ENCODE measurements around the gene PTTG1IP. TPM values are rescaled to one million over a fixed set of nuclear protein-coding genes. Genes with fewer than 3 reads are reported as not detected.
A peak's percentile ranks its signal among the peaks of the same experiment; 100 is the strongest.

Gene PTTG1IP
- total and polyA plus RNA-seq, 2 of the 13 experiments (the other 11 are each of a cell fraction or from before 2014, with no cell fraction given), result 161 to 700 TPM

DNA sequence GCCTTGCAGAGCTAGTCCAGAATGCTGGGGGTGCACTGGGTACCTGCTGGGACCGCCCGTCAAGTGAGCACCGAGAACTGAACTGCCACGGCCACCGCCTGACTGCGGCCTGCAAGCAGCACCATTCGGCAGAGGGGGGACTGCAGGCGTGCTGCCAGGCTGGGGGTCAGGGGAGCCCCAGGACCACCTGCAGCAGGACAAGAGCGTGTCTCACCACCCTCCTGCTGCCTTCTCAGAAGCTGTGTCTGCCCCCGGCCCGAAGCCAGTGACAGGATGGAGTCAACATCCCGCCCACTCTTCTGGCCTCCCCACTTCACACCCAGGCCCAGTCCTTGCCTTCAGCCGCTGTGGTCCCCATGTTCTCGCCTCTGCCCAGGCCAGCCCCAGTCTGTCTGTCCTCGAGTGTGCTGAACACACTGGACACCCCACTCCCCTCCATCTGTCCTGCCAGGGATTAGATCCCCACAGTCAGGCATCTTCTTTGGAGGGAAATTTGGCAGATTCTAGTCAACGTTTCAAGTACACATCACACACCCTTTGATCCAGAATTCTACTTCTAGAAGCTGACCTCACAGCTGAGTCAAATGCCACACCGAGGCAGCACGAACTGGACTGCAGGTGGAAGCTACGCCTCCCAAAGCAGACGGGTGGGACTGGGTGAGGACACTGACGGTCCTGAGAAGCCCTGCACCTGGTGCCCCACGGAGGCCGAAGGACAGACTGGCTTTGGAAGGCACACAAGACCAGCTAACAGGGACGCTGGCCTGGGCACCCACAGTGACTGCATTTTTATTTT, 26.0 kb downstream of the PTTG1IP start (continued):
- TF ChIP-seq, protein P1, sequence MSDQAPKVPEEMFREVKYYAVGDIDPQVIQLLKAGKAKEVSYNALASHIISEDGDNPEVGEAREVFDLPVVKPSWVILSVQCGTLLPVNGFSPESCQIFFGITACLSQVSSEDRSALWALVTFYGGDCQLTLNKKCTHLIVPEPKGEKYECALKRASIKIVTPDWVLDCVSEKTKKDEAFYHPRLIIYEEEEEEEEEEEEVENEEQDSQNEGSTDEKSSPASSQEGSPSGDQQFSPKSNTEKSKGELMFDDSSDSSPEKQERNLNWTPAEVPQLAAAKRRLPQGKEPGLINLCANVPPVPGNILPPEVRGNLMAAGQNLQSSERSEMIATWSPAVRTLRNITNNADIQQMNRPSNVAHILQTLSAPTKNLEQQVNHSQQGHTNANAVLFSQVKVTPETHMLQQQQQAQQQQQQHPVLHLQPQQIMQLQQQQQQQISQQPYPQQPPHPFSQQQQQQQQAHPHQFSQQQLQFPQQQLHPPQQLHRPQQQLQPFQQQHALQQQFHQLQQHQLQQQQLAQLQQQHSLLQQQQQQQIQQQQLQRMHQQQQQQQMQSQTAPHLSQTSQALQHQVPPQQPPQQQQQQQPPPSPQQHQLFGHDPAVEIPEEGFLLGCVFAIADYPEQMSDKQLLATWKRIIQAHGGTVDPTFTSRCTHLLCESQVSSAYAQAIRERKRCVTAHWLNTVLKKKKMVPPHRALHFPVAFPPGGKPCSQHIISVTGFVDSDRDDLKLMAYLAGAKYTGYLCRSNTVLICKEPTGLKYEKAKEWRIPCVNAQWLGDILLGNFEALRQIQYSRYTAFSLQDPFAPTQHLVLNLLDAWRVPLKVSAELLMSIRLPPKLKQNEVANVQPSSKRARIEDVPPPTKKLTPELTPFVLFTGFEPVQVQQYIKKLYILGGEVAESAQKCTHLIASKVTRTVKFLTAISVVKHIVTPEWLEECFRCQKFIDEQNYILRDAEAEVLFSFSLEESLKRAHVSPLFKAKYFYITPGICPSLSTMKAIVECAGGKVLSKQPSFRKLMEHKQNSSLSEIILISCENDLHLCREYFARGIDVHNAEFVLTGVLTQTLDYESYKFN (CRISPR knock-in tag; conservative IDR thresholded peaks at IDR 0.05), result no peak
- TF ChIP-seq ZNF589 (CRISPR knock-in tag; conservative IDR thresholded peaks at IDR 0.05), result no peak

DNA sequence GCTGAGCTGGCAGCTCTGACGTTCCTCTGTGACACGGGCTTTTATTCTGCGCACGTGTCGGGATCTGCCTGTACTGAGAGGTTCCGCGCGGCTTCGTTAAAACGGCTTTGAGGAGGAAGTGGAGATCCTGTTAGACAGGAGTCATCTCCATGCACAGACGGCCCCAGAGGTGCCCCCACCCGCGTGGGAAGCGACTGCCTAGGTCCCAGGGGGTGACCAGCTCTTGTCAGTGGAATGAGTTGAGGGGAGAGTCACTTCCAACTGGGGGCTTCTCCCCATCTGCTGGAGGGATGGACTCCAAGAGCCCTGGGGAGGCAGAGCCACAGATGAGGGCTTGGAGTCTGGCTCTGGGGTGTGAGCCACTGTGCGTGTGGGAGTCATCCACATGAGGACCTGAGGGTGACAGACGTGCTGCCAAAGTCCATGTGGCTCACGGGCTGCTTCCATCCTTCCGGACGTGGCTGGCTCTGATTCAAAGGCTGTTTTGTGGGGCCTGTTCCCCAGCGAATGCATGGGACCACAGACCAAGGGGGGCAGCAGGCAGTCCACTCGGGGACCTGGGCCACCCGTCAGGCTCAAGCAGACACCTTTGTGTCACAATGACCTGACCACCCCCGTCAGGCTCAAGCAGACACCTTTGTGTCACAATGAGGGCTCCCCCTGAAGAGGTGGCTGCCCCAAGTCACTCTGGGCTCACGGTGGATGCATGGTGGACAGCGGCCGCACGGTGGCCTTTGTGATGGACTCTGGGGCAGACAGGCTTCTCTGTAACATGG, 26.8 kb downstream of the PTTG1IP start:
- POLR2A ChIA-PET, result interaction anchor here (0.9 to 3.0 kb wide), 4 partner anchors 23 to 44 kb away, joined by 3 to 9 read pairs (median 5); partner anchors contain the start of genes PTTG1IP and UBE2G2
- no peak overlapping the region for H2AFZ ChIP-seq (ENCODE audit: low read length)
- peaks cover 63% of the 10 kb centered on the region for H3K4me1 ChIP-seq (ENCODE audit: insufficient read depth, low read length)
- peaks cover 0 to 26% of the 10 kb centered on the region in 2 experiments; a peak in 4 of 5 replicates for H3K27me3 ChIP-seq (ENCODE audit: control insufficient read depth in 1 of 2, insufficient read depth in 2 of 2, low read length in 2 of 2)
- CTCF ChIA-PET (ENCODE audit: low intra/inter-chr PET ratio, low total read pairs), result interaction anchor here (0.9 kb wide), 1 partner anchor 46 kb away, joined by 4 read pairs; the partner anchor contains the start of gene UBE2G2
- ATAC-seq, result peak; percentile 68
- H3K4me2 ChIP-seq (ENCODE audit: low read depth, low read length), result peak overlapping the region; percentile 88
- no TSS peak for BruUV-seq (replicated peaks)
- no peaks in the 10 kb centered on the region for H3K79me2 ChIP-seq (ENCODE audit: insufficient read depth, low read length)
- no peaks in the 10 kb centered on the region for H3K9me3 ChIP-seq (ENCODE audit: low read length)
- peaks cover 19 to 30% of the 10 kb centered on the region in 2 experiments for H3K36me3 ChIP-seq (replicated peaks in 1 of 2; ENCODE audit: control insufficient read depth in 1 of 2, insufficient read depth in 2 of 2, low read length in 2 of 2)
- H3K9ac ChIP-seq (ENCODE audit: insufficient read depth, low read depth, low read length), result peak overlapping the region; percentile 36
- peaks cover 36% of the 10 kb centered on the region for H4K20me1 ChIP-seq (ENCODE audit: insufficient read depth, low read length)
- FAIRE-seq, result no peak
- 26% methylated on average over 8 of the region's 27 CpGs for whole genome bisulfite sequencing (ENCODE audit: low lambda C conversion rate)
- intact Hi-C loops (cut with micrococcal nuclease; ENCODE audit: unreplicated experiment) (loop anchor here (1.0 to 10.0 kb wide), 3 partner anchors 26 to 68 kb away; partner anchors contain the start of gene PTTG1IP), in situ Hi-C loops (cut with HindIII; ENCODE audit: extremely low pct_ligation_motif_present, low pct_unique_long_range_greater_than_20kb) (loop anchor here (5.0 kb wide), 2 partner anchors 44 to 66 kb away; partner anchors contain the start of gene UBE2G2)
- H3K27ac ChIP-seq (ENCODE audit: extremely low read length, insufficient read depth, low read length), result peak overlapping the region; percentile 23
- DNase-seq (ENCODE audit: low spot score), result peak; percentile 48
- H3K4me3 ChIP-seq (replicated peaks in 1 of 3; ENCODE audit: insufficient read depth in 1 of 3, low read depth in 2 of 3, low read length in 3 of 3), result peak overlapping the region in 2 of 3 experiments; percentile 58 to 67; a peak in 4 of 6 replicates
- TF ChIP-seq ZNF556 (CRISPR knock-in tag; IDR thresholded peaks at IDR 0.05; ENCODE audit: borderline replicate concordance) (0 out of 2 replicates have a peak, but pooled peaks have one; percentile 29), RARA (CRISPR knock-in tag; IDR thresholded peaks at IDR 0.05) (peak; percentile 50), ZNF614 (CRISPR knock-in tag; IDR thresholded peaks at IDR 0.05; ENCODE audit: borderline replicate concordance) (no peak), ZBTB46 (CRISPR knock-in tag; IDR thresholded peaks at IDR 0.05; ENCODE audit: borderline replicate concordance) (peak; percentile 79; the same call in 1 of the 2 replicates), ZNF670 (CRISPR knock-in tag; IDR thresholded peaks at IDR 0.05; ENCODE audit: borderline replicate concordance) (no peak), ZFX (CRISPR knock-in tag; IDR thresholded peaks at IDR 0.05; ENCODE audit: low read depth) (peak; percentile 68), TBX2 (CRISPR knock-in tag; IDR thresholded peaks at IDR 0.05; ENCODE audit: borderline replicate concordance) (peak; percentile 70; the same call in 1 of the 2 replicates), THAP9 (CRISPR knock-in tag; IDR thresholded peaks at IDR 0.05; ENCODE audit: borderline replicate concordance) (0 out of 2 replicates have a peak, but pooled peaks have one; percentile 60)

Data from HepG2 (cell line).